Coronary artery (tissue), 2 donors: ENCODE data around the gene TNRC18.
"Not testable (repeated sequence)": the region's sequence is repeated elsewhere in the genome, so short reads cannot be mapped to it uniquely, and the experiment has no call there.

Experiments
- DNase-seq: peaks from one replicate; pipeline ENCODE4 v3.0.0-alpha.2; 2017; ENCODE audit warnings: low spot score
- H3K27ac ChIP-seq, 2 donors: fragments of 200-600 bp; sonication (generic); one replicate each; pipeline ENCODE4 v1.5.1; 2016 to 2019
- H3K4me3 ChIP-seq: fragments of 200-600 bp; sonication (generic); 2 replicates; pipeline ENCODE4 v1.5.1; 2016; ENCODE audit warnings: mild to moderate bottlenecking, moderate library complexity
- TF ChIP-seq, protein P1 (sequence below): fragments of 200-600 bp; sonication (generic); IDR thresholded peaks from one replicate; pipeline ENCODE4 v1.5.1; 2019; ENCODE audit warnings: antibody characterized with exemption

TNRC18 gene

DNA sequence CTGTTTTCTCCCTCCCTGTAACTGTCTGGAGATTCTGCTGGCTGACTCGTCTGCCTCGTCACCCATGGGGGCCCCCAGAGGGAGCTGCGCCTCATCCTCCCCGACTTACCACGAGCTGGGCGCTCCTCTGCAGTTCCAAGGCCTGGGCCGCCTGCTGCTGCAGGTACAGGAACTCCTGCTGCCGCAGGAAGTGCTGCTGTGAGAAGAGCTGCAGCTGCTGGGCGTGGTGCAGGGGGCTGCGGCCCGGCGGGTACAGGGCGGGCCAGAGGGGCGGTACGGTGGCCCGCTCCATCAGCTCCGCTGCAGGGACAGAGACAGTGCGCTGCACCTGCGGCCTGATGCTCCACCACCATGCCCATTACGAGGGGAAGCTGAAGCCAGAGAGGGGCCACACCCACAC lies 47.7 kb downstream of the TNRC18 start:
- DNase-seq = no peak
- no peak overlapping the region for H3K4me3 ChIP-seq
- H3K27ac ChIP-seq = no peak overlapping the region
- TF ChIP-seq, protein P1, sequence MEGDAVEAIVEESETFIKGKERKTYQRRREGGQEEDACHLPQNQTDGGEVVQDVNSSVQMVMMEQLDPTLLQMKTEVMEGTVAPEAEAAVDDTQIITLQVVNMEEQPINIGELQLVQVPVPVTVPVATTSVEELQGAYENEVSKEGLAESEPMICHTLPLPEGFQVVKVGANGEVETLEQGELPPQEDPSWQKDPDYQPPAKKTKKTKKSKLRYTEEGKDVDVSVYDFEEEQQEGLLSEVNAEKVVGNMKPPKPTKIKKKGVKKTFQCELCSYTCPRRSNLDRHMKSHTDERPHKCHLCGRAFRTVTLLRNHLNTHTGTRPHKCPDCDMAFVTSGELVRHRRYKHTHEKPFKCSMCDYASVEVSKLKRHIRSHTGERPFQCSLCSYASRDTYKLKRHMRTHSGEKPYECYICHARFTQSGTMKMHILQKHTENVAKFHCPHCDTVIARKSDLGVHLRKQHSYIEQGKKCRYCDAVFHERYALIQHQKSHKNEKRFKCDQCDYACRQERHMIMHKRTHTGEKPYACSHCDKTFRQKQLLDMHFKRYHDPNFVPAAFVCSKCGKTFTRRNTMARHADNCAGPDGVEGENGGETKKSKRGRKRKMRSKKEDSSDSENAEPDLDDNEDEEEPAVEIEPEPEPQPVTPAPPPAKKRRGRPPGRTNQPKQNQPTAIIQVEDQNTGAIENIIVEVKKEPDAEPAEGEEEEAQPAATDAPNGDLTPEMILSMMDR = no peak

DNA sequence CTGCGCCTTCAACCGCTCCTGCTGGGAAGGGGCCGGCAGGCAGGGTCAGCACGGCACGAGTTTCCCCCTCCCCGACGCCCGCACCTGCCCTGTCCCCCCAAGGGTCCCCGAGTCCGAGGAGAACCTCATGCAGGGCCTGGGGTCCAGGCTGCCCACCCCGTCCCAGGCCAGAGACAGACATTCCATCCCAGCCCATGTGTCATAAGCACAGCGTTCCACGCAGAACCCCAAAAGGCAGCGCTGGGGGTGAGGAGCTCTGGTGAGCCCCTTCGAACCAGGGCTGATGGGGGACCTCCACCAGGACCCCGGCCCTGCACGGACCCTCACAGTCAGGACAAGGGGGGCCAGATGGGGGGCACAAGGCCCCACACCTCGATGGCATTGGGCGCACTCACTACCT lies 49.2 kb downstream of the TNRC18 start:
- TF ChIP-seq, protein P1 = no peak
- H3K27ac ChIP-seq = no peak overlapping the region
- no peak for DNase-seq

DNA sequence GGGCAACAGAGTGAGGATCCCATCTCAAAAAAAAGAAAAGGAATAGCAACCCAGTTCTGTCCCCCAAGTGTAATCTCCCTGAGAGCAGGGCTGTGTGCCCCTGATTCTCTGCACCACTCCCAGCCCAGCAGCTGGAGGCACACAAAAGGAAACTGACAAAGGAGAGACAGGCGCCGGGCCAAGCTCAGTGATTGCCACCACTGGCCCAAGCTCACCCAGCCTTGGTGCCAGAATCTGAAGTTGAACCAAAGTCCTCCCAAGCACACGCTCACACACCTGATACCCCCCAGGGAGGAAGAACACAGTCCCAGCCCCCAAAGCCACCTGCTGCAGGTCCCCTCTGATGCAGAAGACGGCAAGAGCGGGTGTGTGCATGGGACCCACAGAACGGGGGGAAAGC lies 50.3 kb downstream of the TNRC18 start:
- DNase-seq = no peak
- H3K4me3 ChIP-seq = no peak overlapping the region
- TF ChIP-seq, protein P1 = no peak
- H3K27ac ChIP-seq = no peak overlapping the region

More for the DNA sequence above, 49.2 kb downstream of the TNRC18 start:
- H3K4me3 ChIP-seq = no peak overlapping the region

DNA sequence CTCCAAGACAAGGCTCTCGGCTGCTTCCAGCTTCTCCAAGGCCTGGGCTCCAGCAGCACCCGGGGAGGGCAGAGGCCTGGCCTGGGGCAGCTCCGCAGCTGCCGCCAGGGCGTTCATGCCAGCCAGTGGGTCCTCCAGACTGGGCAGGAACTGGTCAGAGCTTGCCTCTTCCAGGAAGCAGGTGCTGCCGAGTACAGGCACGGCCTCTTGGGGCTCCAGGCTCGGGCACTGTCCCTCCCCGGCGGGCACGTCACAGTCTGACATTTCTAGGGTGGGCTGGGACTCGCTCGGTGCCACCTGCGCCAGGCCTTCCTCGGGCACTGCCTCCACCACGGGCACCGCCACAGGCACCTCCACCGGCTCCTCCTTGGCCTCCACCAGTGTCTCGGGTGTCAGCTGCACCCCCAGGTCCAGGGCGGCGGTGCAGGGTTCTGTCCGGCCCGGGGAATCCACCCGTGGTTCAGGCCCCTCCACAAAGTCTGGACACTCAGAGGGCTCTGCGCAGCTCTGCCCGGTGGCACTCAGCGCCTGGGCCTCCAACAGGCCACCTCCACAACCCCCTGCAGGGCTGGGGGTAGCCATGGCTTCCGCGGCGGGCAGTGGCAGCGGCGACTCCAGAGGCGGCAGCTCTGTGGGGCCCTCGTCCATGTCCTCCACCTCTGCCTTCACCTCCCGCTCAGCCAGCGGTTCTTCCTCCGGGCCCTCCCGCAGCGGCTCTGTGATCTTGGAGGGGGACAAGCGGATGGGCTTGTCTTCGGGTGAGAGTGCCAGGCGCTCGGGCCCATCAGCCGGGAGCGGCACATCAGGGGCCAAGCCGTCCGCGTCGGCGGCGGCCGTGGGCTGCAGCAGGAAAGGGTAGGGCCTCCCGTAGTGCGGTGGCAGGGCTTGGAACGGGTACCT lies 52.9 kb downstream of the TNRC18 start:
- no peak overlapping the region for H3K27ac ChIP-seq
- TF ChIP-seq, protein P1 = no peak
- no peak for DNase-seq
- H3K4me3 ChIP-seq = no peak overlapping the region

DNA sequence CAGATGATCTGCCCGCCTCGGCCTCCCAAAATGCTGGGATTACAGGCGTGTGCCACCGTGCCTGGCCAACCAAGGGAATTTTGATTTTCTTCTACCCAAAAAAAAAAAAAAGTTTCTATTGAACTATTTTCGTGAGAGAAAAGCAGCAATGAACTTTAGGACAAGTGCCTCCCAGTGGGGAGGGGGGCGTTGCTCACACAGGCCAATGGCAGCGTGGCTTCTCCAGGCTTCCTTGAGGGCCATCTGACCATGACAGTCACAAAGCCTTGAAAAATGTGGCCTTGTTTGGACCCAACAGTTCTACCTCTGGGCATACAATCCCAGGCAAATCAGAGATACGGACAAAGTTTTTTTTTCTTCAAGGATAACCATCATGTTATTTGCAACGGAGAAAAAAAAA lies 56.0 kb downstream of the TNRC18 start:
- Histone ChIP-seq H3K4me3 (no peak overlapping the region), H3K27ac (no peak overlapping the region)
- TF ChIP-seq, protein P1 = no peak
- no peak for DNase-seq

DNA sequence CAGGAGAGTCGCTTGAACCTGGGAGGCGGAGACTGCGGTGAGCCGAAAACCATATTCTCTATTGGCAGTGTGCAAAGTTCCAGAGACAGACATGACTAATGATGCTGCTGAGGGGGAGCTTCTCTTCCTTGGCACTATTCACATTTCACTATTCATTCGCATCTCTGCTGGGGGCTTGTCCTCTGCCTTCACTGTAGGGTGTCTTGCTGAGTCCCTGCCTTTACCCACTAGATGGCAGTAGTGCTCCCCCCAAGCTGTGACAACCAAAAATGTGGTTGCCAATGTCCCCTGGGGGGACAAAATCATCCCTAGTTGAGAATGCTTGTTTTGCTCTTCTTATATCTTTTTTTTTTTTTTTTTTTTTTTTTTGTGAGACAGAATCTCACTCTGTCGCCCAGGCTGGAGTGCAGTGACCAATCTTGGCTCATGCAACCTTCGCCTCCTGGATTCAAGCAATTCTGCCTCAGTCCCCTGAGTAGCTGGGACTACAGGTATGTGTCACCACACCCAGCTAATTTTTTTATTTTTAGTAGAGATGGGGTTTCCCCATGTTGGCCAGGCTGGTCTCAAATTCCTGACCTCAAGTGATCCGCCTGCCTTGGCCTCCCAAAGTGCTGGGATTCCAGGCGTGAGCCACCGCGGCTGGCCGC lies 57.5 kb downstream of the TNRC18 start:
- DNase-seq, H3K27ac ChIP-seq, H3K4me3 ChIP-seq: not testable (repeated sequence)
- TF ChIP-seq, protein P1 = peak; percentile 49
